IMR-90 (cell line): Measurements from ENCODE around the gene SEMG2. TPM values are rescaled to one million over a fixed set of nuclear protein-coding genes. Genes with fewer than 3 reads are reported as not detected.

Experiments
- ATAC-seq: fragments of 200-7000 bp; cut with Tn5 transposase; 2 replicates; pipeline ENCODE4 v1.9.1; 2020; ENCODE audit warnings: low read depth, mild to moderate bottlenecking, moderate library complexity
- BruUV-seq: library from RNA; stranded (reverse); fragments of 400-500 nt; replicated peaks from 2 replicates; lab custom pipeline; 2021; lab: Mats Ljungman, UMichigan
- CTCF ChIA-PET: fragments of 300-600 bp; formaldehyde crosslinking; extraction: SDS; loops from one replicate; lab custom pipeline; 2021; ENCODE audit warnings: antibody characterized with exemption; lab: Yijun Ruan, JAX
- POLR2A ChIA-PET: fragments of 300-600 bp; sonication (Branson Sonifier 250); formaldehyde crosslinking; loops from one replicate; lab custom pipeline; 2022; ENCODE audit warnings: antibody characterized with exemption; ENCODE audit not compliant: unreplicated experiment; lab: Charles Lee
- DNase-seq: peaks from one replicate; pipeline ENCODE4 v3.0.0; 2013
- H2AFZ ChIP-seq: replicated peaks from 2 replicates; pipeline ENCODE3; 2013; ENCODE audit warnings: low read length, mild to moderate bottlenecking; ENCODE audit not compliant: poor library complexity
- H2AK5ac ChIP-seq: 2 replicates; pipeline ENCODE4 v1.6.1; 2013; ENCODE audit warnings: low read depth, low read length, inconsistent platforms
- H2AK9ac ChIP-seq: replicated peaks from 2 replicates; pipeline ENCODE3; 2013; ENCODE audit warnings: mild to moderate bottlenecking, low read depth, low read length, moderate library complexity; ENCODE audit not compliant: poor library complexity
- H2BK120ac ChIP-seq: 2 replicates; pipeline ENCODE4 v1.6.1; 2013; ENCODE audit warnings: low read depth, low read length, inconsistent platforms
- H2BK15ac ChIP-seq: 3 replicates; pipeline ENCODE4 v1.6.1; 2013; ENCODE audit warnings: low read depth, low read length, inconsistent platforms
- H2BK20ac ChIP-seq: 2 replicates; pipeline ENCODE4 v1.6.1; 2013; ENCODE audit warnings: low read depth, mild to moderate bottlenecking, inconsistent platforms, low read length, moderate library complexity
- H2BK5ac ChIP-seq: 2 replicates; pipeline ENCODE4 v1.6.1; 2013; ENCODE audit warnings: mild to moderate bottlenecking, low read depth, low read length, inconsistent platforms; ENCODE audit not compliant: poor library complexity, severe bottlenecking
- H3K14ac ChIP-seq: replicated peaks from 2 replicates; pipeline ENCODE4 v1.6.1; 2013; ENCODE audit warnings: low read depth, low read length, inconsistent platforms
- H3K18ac ChIP-seq: 2 replicates; pipeline ENCODE4 v1.6.1; 2013; ENCODE audit warnings: low read depth, low read length, control low read depth
- H3K23ac ChIP-seq: 2 replicates; pipeline ENCODE4 v1.6.1; 2013; ENCODE audit warnings: low read depth, low read length, inconsistent platforms
- H3K27ac ChIP-seq: 2 replicates; pipeline ENCODE4 v1.5.1; 2013; ENCODE audit warnings: mild to moderate bottlenecking, control low read depth, low read length; ENCODE audit not compliant: insufficient read depth
- H3K27me3 ChIP-seq: 2 replicates; pipeline ENCODE4 v1.6.1; 2013; ENCODE audit warnings: low read length; ENCODE audit not compliant: control insufficient read depth, insufficient read depth
- H3K36me3 ChIP-seq: 2 replicates; pipeline ENCODE4 v1.6.1; 2013; ENCODE audit warnings: low read length, mixed read lengths; ENCODE audit not compliant: control insufficient read depth, insufficient read depth
- H3K4ac ChIP-seq: 2 replicates; pipeline ENCODE4 v1.6.1; 2013; ENCODE audit warnings: low read depth, low read length, inconsistent platforms
- H3K4me1 ChIP-seq: 2 replicates; pipeline ENCODE4 v1.6.1; 2013; ENCODE audit warnings: low read length, mixed read lengths; ENCODE audit not compliant: control insufficient read depth, insufficient read depth
- H3K4me2 ChIP-seq: 2 replicates; pipeline ENCODE4 v1.6.1; 2013; ENCODE audit warnings: low read depth, mild to moderate bottlenecking, control low read depth, low read length, moderate library complexity
- H3K4me3 ChIP-seq: 2 replicates; pipeline ENCODE4 v1.5.1; 2013; ENCODE audit warnings: low read depth, mild to moderate bottlenecking, control low read depth, low read length, moderate library complexity; ENCODE audit not compliant: insufficient read depth
- H3K56ac ChIP-seq: 2 replicates; pipeline ENCODE4 v1.6.1; 2013; ENCODE audit warnings: low read length, inconsistent platforms; ENCODE audit not compliant: insufficient read depth; ENCODE audit errors: extremely low read depth
- H3K79me1 ChIP-seq, 2 experiments: 2 replicates each; pipeline ENCODE4 v1.6.1; 2013; ENCODE audit warnings: low read length in 2 of 2, inconsistent platforms in 1 of 2, low read depth in 1 of 2
- H3K9ac ChIP-seq: 2 replicates; pipeline ENCODE4 v1.6.1; 2013; ENCODE audit warnings: low read depth, low read length, control low read depth
- H3K9me1 ChIP-seq: 2 replicates; pipeline ENCODE4 v1.6.1; 2013; ENCODE audit warnings: low read length, inconsistent platforms; ENCODE audit not compliant: insufficient read depth
- H3K9me3 ChIP-seq: 2 replicates; pipeline ENCODE4 v1.6.1; 2013; ENCODE audit warnings: low read length; ENCODE audit not compliant: control insufficient read depth, insufficient read depth
- H4K20me1 ChIP-seq: 2 replicates; pipeline ENCODE4 v1.6.1; 2013; ENCODE audit warnings: low read length, inconsistent platforms; ENCODE audit not compliant: insufficient read depth
- H4K5ac ChIP-seq: 2 replicates; pipeline ENCODE4 v1.6.1; 2013; ENCODE audit warnings: mild to moderate bottlenecking, low read depth, low read length, control low read depth
- H4K8ac ChIP-seq, 2 experiments: 2 replicates each; pipeline ENCODE4 v1.6.1; 2013; ENCODE audit warnings: low read depth in 2 of 2, low read length in 2 of 2, control low read depth in 1 of 2, inconsistent platforms in 1 of 2
- H4K91ac ChIP-seq: 2 replicates; pipeline ENCODE4 v1.6.1; 2013; ENCODE audit warnings: low read depth, low read length, inconsistent platforms; ENCODE audit not compliant: insufficient read depth
- BHLHE40 ChIP-seq: fragments of 150-350 bp; IDR thresholded peaks from 2 replicates; pipeline ENCODE4 v1.6.1; 2016; ENCODE audit warnings: mild to moderate bottlenecking, low read depth, low read length
- CEBPB ChIP-seq: IDR thresholded peaks from 2 replicates; pipeline ENCODE4 v1.6.1; 2012; ENCODE audit warnings: low read depth, low read length, improper control_type of control experiment
- ELK1 ChIP-seq: fragments of 150-350 bp; IDR thresholded peaks from 2 replicates; pipeline ENCODE4 v1.6.1; 2016; ENCODE audit warnings: low read depth, mild to moderate bottlenecking, low read length, moderate library complexity, borderline replicate concordance
- MAZ ChIP-seq: IDR thresholded peaks from 2 replicates; pipeline ENCODE4 v1.6.1; 2012; ENCODE audit warnings: low read depth, mild to moderate bottlenecking, low read length, improper control_type of control experiment, moderate library complexity, borderline replicate concordance
- WGBS, 2 experiments: methylation state at CpG; one replicate each; pipeline versions ENCODE4 v1.1.5 to v1.1.7; 2013; ENCODE audit warnings: missing lambda C conversion rate in 2 of 2; ENCODE audit not compliant: insufficient read length in 1 of 2; ENCODE audit errors: extremely low coverage in 2 of 2; 5-methylcytosine and 5-hydroxymethylcytosine counted together
- dilution Hi-C: fragments of 300-500 bp; cut with HindIII; formaldehyde crosslinking; loops from one replicate; pipeline ENCODE4 v1.14.3; 2018; ENCODE audit warnings: low sequenced_read_pairs; ENCODE audit not compliant: unreplicated experiment
- in situ Hi-C: fragments of 300-500 bp; cut with MboI; formaldehyde crosslinking; loops from 3 replicates; pipeline ENCODE4 v1.14.3; 2019; ENCODE audit warnings: low sequenced_read_pairs, inconsistent platforms, mixed read lengths
- intact Hi-C: fragments of 100-400 bp; cut with micrococcal nuclease; formaldehyde crosslinking; loops from 2 replicates; pipeline ENCODE4 v1.10.0; 2022
- polyA plus RNA-seq, 3 experiments: library from polyadenylated mRNA; depleted of rRNA; stranded (reverse); fragments of >200 nt; gene quantifications; 2 replicates each; pipeline ENCODE4 v1.2.3, GENCODE V29; 2012; ENCODE audit warnings: low replicate concordance in 1 of 3
- total RNA-seq: library from RNA; depleted of rRNA; stranded (reverse); fragments of >200 nt; gene quantifications from 2 replicates; pipeline ENCODE4 v1.2.3, GENCODE V29; 2012

Gene SEMG2
- total and polyA plus RNA-seq, 2 of the 4 experiments (the other 2 are of a cell fraction): not detected

- TF ChIP-seq ELK1 (no peak), BHLHE40 (no peak), MAZ (no peak), CEBPB (peak; percentile 63)
- no peak within 1 kb of the TSS for H3K56ac ChIP-seq
- no peaks in the 10 kb centered on the region for H3K79me1 ChIP-seq
- no peak within 1 kb of the TSS for H4K8ac ChIP-seq
- H3K14ac ChIP-seq: no peak within 1 kb of the TSS
- no peak within 1 kb of the TSS for H3K4ac ChIP-seq
- 0% methylated on average over 1 of the region's 7 CpGs; no CpG with 5 or more reads in 1 of the 2 experiments for WGBS, 2 experiments
- H4K20me1 ChIP-seq: no peaks in the 10 kb centered on the region
- no peak within 1 kb of the TSS for H2BK120ac ChIP-seq
- dilution Hi-C loops: no loop called here
- H2AFZ ChIP-seq: no peak within 1 kb of the TSS
- ChIA-PET CTCF (no interaction called here), POLR2A (no interaction called here)
- intact Hi-C loops: no loop called here
- no peak within 1 kb of the TSS for H3K9ac ChIP-seq
- no peak within 1 kb of the TSS for H4K91ac ChIP-seq
- H2BK20ac ChIP-seq: no peak within 1 kb of the TSS
- H3K4me3 ChIP-seq: no peak within 1 kb of the TSS
- H3K4me2 ChIP-seq: no peak within 1 kb of the TSS
- no peaks in the 10 kb centered on the region for H3K4me1 ChIP-seq
- no TSS peak for BruUV-seq
- no peak within 1 kb of the TSS for H3K27ac ChIP-seq
- peaks cover 13% of the 10 kb centered on the region for H3K27me3 ChIP-seq
- in situ Hi-C loops: no loop called here
- no peak within 1 kb of the TSS for H2AK5ac ChIP-seq
- H3K9me1 ChIP-seq: no peaks in the 10 kb centered on the region
- ATAC-seq: no peak; the same call in 1 of the 2 replicates
- no peak within 1 kb of the TSS for H3K18ac ChIP-seq
- no peak within 1 kb of the TSS for H2AK9ac ChIP-seq
- H3K36me3 ChIP-seq: no peaks in the 10 kb centered on the region
- H2BK15ac ChIP-seq: no peak within 1 kb of the TSS
- peak; percentile 9 for DNase-seq
- no peak within 1 kb of the TSS for H3K23ac ChIP-seq
- no peaks in the 10 kb centered on the region for H3K9me3 ChIP-seq
- no peak within 1 kb of the TSS for H4K5ac ChIP-seq
- no peak within 1 kb of the TSS for H2BK5ac ChIP-seq
These were observed 33.5 kb downstream of the SEMG2 start, which contains the start of gene SLPI for GRCh38 chr20:45254383-45255262. Gene SLPI, minus strand, starts transcription at chr20:45254564. Its CDS starts 21 bp downstream, at chr20:45254543.
